K562 (cell line): Measurements from ENCODE around the gene PITPNC1. TPM values are rescaled to one million over a fixed set of nuclear protein-coding genes. Genes with fewer than 3 reads are reported as not detected.
A peak's percentile ranks its signal among the peaks of the same experiment; 100 is the strongest.

ENCODE experiments used
- ATAC-seq: fragments of 200-7000 bp; cut with Tn5 transposase; 3 replicates; pipeline ENCODE4 v1.9.1; 2020; ENCODE audit warnings: moderate library complexity
- BruUV-seq: library from RNA; stranded (reverse); fragments of 400-500 nt; replicated peaks from 2 replicates; lab custom pipeline; 2021; lab: Mats Ljungman, UMichigan
- CTCF ChIA-PET: fragments of 300-600 bp; formaldehyde crosslinking; extraction: SDS; loops from one replicate; lab custom pipeline; 2021; ENCODE audit warnings: low intra/inter-chr PET ratio; lab: Yijun Ruan, JAX
- POLR2A ChIA-PET: fragments of 300-600, 350-650 bp; sonication (Branson Sonifier 250); formaldehyde crosslinking; extraction: SDS; loops from one replicate; lab custom pipeline; 2021; ENCODE audit warnings: antibody characterized with exemption, inconsistent platforms; lab: Yijun Ruan, JAX
- DNase-seq, 4 experiments: peaks; one replicate each; pipeline versions ENCODE4 v3.0.0 to v3.0.0-alpha.2; 2011 to 2018; ENCODE audit warnings: low spot score in 3 of 4, mixed read lengths in 3 of 4; ENCODE audit errors: extremely low read depth in 1 of 4
- FAIRE-seq: peaks from 2 replicates; lab custom pipeline; 2011; peaks lifted over from hg19 to GRCh38; lab: Jason Lieb, UNC
- H2AFZ ChIP-seq: 2 replicates; pipeline ENCODE4 v1.6.0; 2011; ENCODE audit warnings: low read depth, low read length, control low read depth, inconsistent platforms
- H3K27ac ChIP-seq: fragments of 200-600 bp; 3 replicates; pipeline ENCODE4 v1.8.0; 2011; ENCODE audit warnings: low read depth, mild to moderate bottlenecking, control low read depth, inconsistent platforms, low read length, moderate library complexity, mixed read lengths; ENCODE audit errors: extremely low read depth
- H3K27me3 ChIP-seq, 2 experiments: fragments of 300-600 bp in 1 of 2; 2 replicates in 1 of 2; 3 replicates in 1 of 2; pipeline versions ENCODE4 v1.6.0 to v1.8.0; 2011; ENCODE audit warnings: inconsistent platforms in 2 of 2, low read length in 2 of 2, mild to moderate bottlenecking in 1 of 2, mixed read lengths in 1 of 2, moderate library complexity in 1 of 2; ENCODE audit not compliant: control insufficient read depth in 2 of 2, insufficient read depth in 2 of 2
- H3K36me3 ChIP-seq: fragments of 300-600 bp; 3 replicates; pipeline ENCODE4 v1.8.0; 2011; ENCODE audit warnings: mild to moderate bottlenecking, low read length, inconsistent platforms; ENCODE audit not compliant: control insufficient read depth, insufficient read depth
- H3K4me1 ChIP-seq, 2 experiments: fragments of 200-600 bp in 1 of 2; replicated peaks in 1 of 2; 2 replicates in 1 of 2; 3 replicates in 1 of 2; pipeline versions ENCODE4 v1.5.1 to v1.8.0; 2011; ENCODE audit warnings: inconsistent platforms in 2 of 2, low read length in 2 of 2, mild to moderate bottlenecking in 1 of 2, mixed read lengths in 1 of 2, moderate library complexity in 1 of 2; ENCODE audit not compliant: control insufficient read depth in 2 of 2, insufficient read depth in 2 of 2
- H3K4me2 ChIP-seq: 2 replicates; pipeline ENCODE4 v1.6.1; 2011; ENCODE audit warnings: low read length, control low read depth, inconsistent platforms, mixed read lengths; ENCODE audit not compliant: insufficient read depth
- H3K4me3 ChIP-seq: fragments of 200-600 bp; sonication (generic), shearing (Covaris generic); 2 replicates; pipeline ENCODE4 v1.5.1; 2016; ENCODE audit warnings: control low read depth, inconsistent platforms
- H3K79me2 ChIP-seq: fragments of 200-600 bp; 3 replicates; pipeline ENCODE4 v1.8.0; 2011; ENCODE audit warnings: low read length, inconsistent platforms; ENCODE audit not compliant: control insufficient read depth, insufficient read depth
- H3K9ac ChIP-seq, 2 experiments: 2 replicates each; pipeline versions ENCODE4 v1.6.0 to v1.6.1; 2011; ENCODE audit warnings: low read depth in 2 of 2, low read length in 2 of 2, control low read depth in 1 of 2, inconsistent platforms in 1 of 2, mild to moderate bottlenecking in 1 of 2, mixed read lengths in 1 of 2; ENCODE audit not compliant: insufficient read depth in 1 of 2
- H3K9me1 ChIP-seq: one replicate; pipeline ENCODE4 v1.6.0; 2011; ENCODE audit warnings: inconsistent platforms, mild to moderate bottlenecking, low read length, moderate library complexity; ENCODE audit not compliant: control insufficient read depth, insufficient read depth
- H3K9me3 ChIP-seq: replicated peaks from 2 replicates; pipeline ENCODE4 v1.5.1; 2011; ENCODE audit warnings: low read depth, low read length, inconsistent platforms; ENCODE audit not compliant: control insufficient read depth, insufficient read depth
- H4K20me1 ChIP-seq: replicated peaks from 2 replicates; pipeline ENCODE4 v1.6.1; 2011; ENCODE audit warnings: low read length, inconsistent platforms, mixed read lengths; ENCODE audit not compliant: control insufficient read depth, insufficient read depth
- BRCA1 ChIP-seq, 2 experiments: fragments of 450-650 bp in 1 of 2; sonication (generic) in 1 of 2; formaldehyde crosslinking in 1 of 2; IDR thresholded peaks; 2 replicates each; pipeline versions ENCODE4 v1.5.0 to v1.6.1; 2017 to 2020; ENCODE audit warnings: mild to moderate bottlenecking in 1 of 2, missing genetic modification reagents in 1 of 2
- CHD1 ChIP-seq: fragments of 200-600 bp; sonication (generic); IDR thresholded peaks from one replicate; pipeline ENCODE4 v1.6.1; 2012; ENCODE audit warnings: mild to moderate bottlenecking, moderate library complexity, low read length, inconsistent platforms
- GATAD2B ChIP-seq: fragments of 450-650 bp; IDR thresholded peaks from 2 replicates; pipeline ENCODE4 v1.6.1; 2017; ENCODE audit warnings: mild to moderate bottlenecking, borderline replicate concordance
- HIVEP1 ChIP-seq: fragments of 250-450 bp; sonication (Bioruptor Pico); IDR thresholded peaks from 2 replicates; pipeline ENCODE4 v1.4.0; 2020; ENCODE audit warnings: mild to moderate bottlenecking
- LCOR ChIP-seq: sonication (generic); formaldehyde crosslinking; IDR thresholded peaks from 2 replicates; pipeline ENCODE4 v1.8.0; 2022; ENCODE audit warnings: mild to moderate bottlenecking, missing genetic modification reagents
- MCM7 ChIP-seq, 2 experiments: fragments of 450-650 bp; IDR thresholded peaks; 2 replicates each; pipeline ENCODE4 v1.6.1; 2016 to 2018
- MITF ChIP-seq: IDR thresholded peaks from 2 replicates; pipeline ENCODE4 v1.6.1; 2014; ENCODE audit warnings: antibody characterized with exemption
- MTA3 ChIP-seq: fragments of 450-650 bp; formaldehyde crosslinking; IDR thresholded peaks from 2 replicates; pipeline ENCODE4 v1.6.1; 2017; ENCODE audit warnings: mild to moderate bottlenecking, borderline replicate concordance
- NEUROD1 ChIP-seq: fragments of 150-350 bp; IDR thresholded peaks from 2 replicates; pipeline ENCODE4 v1.6.1; 2014; ENCODE audit warnings: borderline replicate concordance, low read length, low read depth; ENCODE audit not compliant: partially characterized antibody
- NUFIP1 ChIP-seq: fragments of 450-650 bp; IDR thresholded peaks from 2 replicates; pipeline ENCODE4 v1.6.1; 2018; ENCODE audit not compliant: partially characterized antibody
- PCBP1 ChIP-seq: fragments of 200-400 bp; formaldehyde crosslinking; IDR thresholded peaks from 2 replicates; pipeline ENCODE4 v1.6.1; 2018; ENCODE audit warnings: mild to moderate bottlenecking, low read depth, low read length; ENCODE audit not compliant: poor library complexity, severe bottlenecking
- PTTG1 ChIP-seq: fragments of 450-650 bp; IDR thresholded peaks from 2 replicates; pipeline ENCODE4 v1.6.1; 2016; ENCODE audit warnings: low read depth, mild to moderate bottlenecking, missing genetic modification characterization, missing compliant biosample characterization
- TRIM28 ChIP-seq: fragments of 450-650 bp; IDR thresholded peaks from 2 replicates; pipeline ENCODE4 v1.6.1; 2017
- ZNF280B ChIP-seq: fragments of 250-450 bp; sonication (Bioruptor Pico); IDR thresholded peaks from 2 replicates; pipeline ENCODE4 v1.5.1; 2021; ENCODE audit warnings: mild to moderate bottlenecking
- in situ Hi-C: fragments of 300-500 bp; cut with MboI; formaldehyde crosslinking; loops from 4 replicates; pipeline ENCODE4 v1.15.0; 2018; ENCODE audit warnings: inconsistent platforms, mixed read lengths
- intact Hi-C: fragments of 100-400 bp; cut with micrococcal nuclease; formaldehyde crosslinking; loops from 2 replicates; pipeline ENCODE4 v1.14.2; 2022
- polyA plus RNA-seq, 8 experiments: library from polyadenylated mRNA; depleted of rRNA in 4 of 8; stranded (reverse) in 5 of 8; unstranded in 3 of 8; fragments of >200 nt; fragmentation: Nextera tagmentation in 2 of 8; fragmentation: Illumina TruSeq in 1 of 8; extraction: Ambion mirVana in 2 of 8; extraction: Trizol in 1 of 8; gene quantifications; 2 replicates each; pipeline versions ENCODE4 v1.2.1 to v1.2.3, GENCODE V29; 2011 to 2014; ENCODE audit warnings: inconsistent platforms in 1 of 8, missing spikeins in 1 of 8
- total RNA-seq, 7 experiments: library from RNA; depleted of rRNA in 6 of 7; stranded (reverse); fragments of >200 nt in 6 of 7; fragmentation: Illumina TruSeq in 2 of 7; extraction: Trizol in 2 of 7; gene quantifications; 2 replicates each; pipeline versions ENCODE4 v1.2.1 to v1.2.3, GENCODE V29; 2011 to 2021; ENCODE audit warnings: low replicate concordance in 1 of 7
- TF ChIP-seq, protein P1 (sequence below): sonication (generic); formaldehyde crosslinking; IDR thresholded peaks from 2 replicates; pipeline ENCODE4 v1.8.1; 2023; ENCODE audit warnings: mild to moderate bottlenecking, missing genetic modification reagents

The PITPNC1 gene
- total and polyA plus RNA-seq, 9 of the 15 experiments (the other 6 are each of a cell fraction or from before 2014, with no cell fraction given): 0.11 to 1.1 (median 0.65) TPM

GRCh38 chr17:67562005-67562404, 184.9 kb downstream of the PITPNC1 start (continued):
- no peak for TF ChIP-seq PCBP1

DNA sequence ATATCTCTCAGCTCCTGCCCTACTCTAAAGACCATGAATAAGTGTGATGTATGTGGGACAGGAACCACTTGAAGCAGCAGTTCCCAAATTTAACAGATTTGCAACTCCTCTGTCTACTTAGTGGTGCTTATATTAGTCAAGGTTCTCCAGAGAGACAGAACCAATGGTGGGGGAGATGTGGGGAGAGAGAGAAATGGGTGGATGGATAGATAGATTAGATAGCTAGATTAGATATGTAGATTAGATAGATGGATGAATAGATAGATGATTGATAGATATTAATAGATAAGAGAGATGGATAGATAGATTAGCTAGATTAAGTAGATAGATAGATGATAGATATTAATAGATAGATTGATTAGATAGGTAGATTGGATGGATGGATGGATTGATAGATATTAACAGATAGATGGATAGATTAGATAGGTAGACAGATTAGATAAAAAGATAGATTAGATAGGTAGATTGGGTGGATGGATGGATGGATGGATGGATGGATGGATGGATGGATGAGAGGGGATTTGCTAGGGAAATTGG, 186.7 kb downstream of the PITPNC1 start:
- H3K27ac ChIP-seq: no peak overlapping the region
- no peaks in the 10 kb centered on the region for H3K9me3 ChIP-seq
- no peaks in the 10 kb centered on the region for H3K9me1 ChIP-seq
- ATAC-seq (no peak), DNase-seq (no peak), FAIRE-seq (no peak)
- CTCF ChIA-PET: no interaction called here
- no peaks in the 10 kb centered on the region for H3K79me2 ChIP-seq
- in situ Hi-C loops (no loop called here), intact Hi-C loops (no loop called here)
- H4K20me1 ChIP-seq: no peaks in the 10 kb centered on the region
- no peaks in the 10 kb centered on the region for H3K36me3 ChIP-seq
- no peak overlapping the region for H3K4me2 ChIP-seq
- POLR2A ChIA-PET: no interaction called here
- no peaks in the 10 kb centered on the region; a peak in 1 of 5 replicates for H3K4me1 ChIP-seq
- H3K4me3 ChIP-seq: no peak overlapping the region
- H2AFZ ChIP-seq: no peak overlapping the region
- H3K9ac ChIP-seq: no peak overlapping the region
- no TSS peak for BruUV-seq
- H3K27me3 ChIP-seq: peaks cover 5 to 25% of the 10 kb centered on the region in 2 experiments; a peak in 4 of 5 replicates
- TF ChIP-seq NEUROD1: no peak
- no peak for TF ChIP-seq TRIM28
- TF ChIP-seq ZNF280B: no peak
- TF ChIP-seq, protein P1, sequence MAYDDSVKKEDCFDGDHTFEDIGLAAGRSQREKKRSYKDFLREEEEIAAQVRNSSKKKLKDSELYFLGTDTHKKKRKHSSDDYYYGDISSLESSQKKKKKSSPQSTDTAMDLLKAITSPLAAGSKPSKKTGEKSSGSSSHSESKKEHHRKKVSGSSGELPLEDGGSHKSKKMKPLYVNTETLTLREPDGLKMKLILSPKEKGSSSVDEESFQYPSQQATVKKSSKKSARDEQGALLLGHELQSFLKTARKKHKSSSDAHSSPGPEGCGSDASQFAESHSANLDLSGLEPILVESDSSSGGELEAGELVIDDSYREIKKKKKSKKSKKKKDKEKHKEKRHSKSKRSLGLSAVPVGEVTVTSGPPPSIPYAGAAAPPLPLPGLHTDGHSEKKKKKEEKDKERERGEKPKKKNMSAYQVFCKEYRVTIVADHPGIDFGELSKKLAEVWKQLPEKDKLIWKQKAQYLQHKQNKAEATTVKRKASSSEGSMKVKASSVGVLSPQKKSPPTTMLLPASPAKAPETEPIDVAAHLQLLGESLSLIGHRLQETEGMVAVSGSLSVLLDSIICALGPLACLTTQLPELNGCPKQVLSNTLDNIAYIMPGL: no peak
- no peak for TF ChIP-seq LCOR (CRISPR knock-in tag)
- no peak for TF ChIP-seq BRCA1 (IDR thresholded peaks at IDR 0.05)
- no peak for TF ChIP-seq BRCA1 (CRISPR knock-in tag; IDR thresholded peaks at IDR 0.05)
- TF ChIP-seq MTA3: no peak
- TF ChIP-seq GATAD2B: peak; percentile 94; the same call in 1 of the 2 replicates
- TF ChIP-seq MITF: no peak
- TF ChIP-seq CHD1: no peak
- no peak for TF ChIP-seq NUFIP1
- TF ChIP-seq MCM7 (IDR thresholded peaks at IDR 0.05): peak in 1 of 2 experiments; percentile 70; a peak in 1 of 4 replicates
- no peak for TF ChIP-seq PTTG1 (tag)
- no peak for TF ChIP-seq HIVEP1 (CRISPR knock-in tag)
